ENCODE data around the gene ABCB1.
"Not testable (repeated sequence)": the region's sequence is repeated elsewhere in the genome, so short reads cannot be mapped to it uniquely, and the experiment has no call there.

Gene ABCB1

GRCh38 chr7:87460444-87460843 is 140.2 kb downstream of the ABCB1 start:
- H3K27ac ChIP-seq (ENCODE audit: extremely low read depth, low read depth, low read length); H3K9me3 ChIP-seq (ENCODE audit: control insufficient read depth, insufficient read depth, low read depth, low read length); POLR2A ChIA-PET; H3K4me3 ChIP-seq (ENCODE audit: low read depth, low read length); H3K36me3 ChIP-seq (ENCODE audit: control insufficient read depth in 2 of 2, insufficient read depth in 1 of 2, low read length in 2 of 2); CTCF ChIA-PET: not testable (repeated sequence)
- peaks cover 12% of the 10 kb centered on the region; the same call in 1 of the 2 replicates for H3K4me1 ChIP-seq (ENCODE audit: control insufficient read depth, insufficient read depth, low read length)
- peak; percentile 68 for TF ChIP-seq ZBTB8A (tag by site-specific recombination; IDR thresholded peaks at IDR 0.05)
- TF ChIP-seq ZNF558 (tag by site-specific recombination; IDR thresholded peaks at IDR 0.05): 0 out of 2 replicates have a peak, but pooled peaks have one; percentile 30
- peak; percentile 75 for TF ChIP-seq ZNF555 (tag by site-specific recombination; conservative IDR thresholded peaks at IDR 0.05)
- TF ChIP-seq, protein P1, sequence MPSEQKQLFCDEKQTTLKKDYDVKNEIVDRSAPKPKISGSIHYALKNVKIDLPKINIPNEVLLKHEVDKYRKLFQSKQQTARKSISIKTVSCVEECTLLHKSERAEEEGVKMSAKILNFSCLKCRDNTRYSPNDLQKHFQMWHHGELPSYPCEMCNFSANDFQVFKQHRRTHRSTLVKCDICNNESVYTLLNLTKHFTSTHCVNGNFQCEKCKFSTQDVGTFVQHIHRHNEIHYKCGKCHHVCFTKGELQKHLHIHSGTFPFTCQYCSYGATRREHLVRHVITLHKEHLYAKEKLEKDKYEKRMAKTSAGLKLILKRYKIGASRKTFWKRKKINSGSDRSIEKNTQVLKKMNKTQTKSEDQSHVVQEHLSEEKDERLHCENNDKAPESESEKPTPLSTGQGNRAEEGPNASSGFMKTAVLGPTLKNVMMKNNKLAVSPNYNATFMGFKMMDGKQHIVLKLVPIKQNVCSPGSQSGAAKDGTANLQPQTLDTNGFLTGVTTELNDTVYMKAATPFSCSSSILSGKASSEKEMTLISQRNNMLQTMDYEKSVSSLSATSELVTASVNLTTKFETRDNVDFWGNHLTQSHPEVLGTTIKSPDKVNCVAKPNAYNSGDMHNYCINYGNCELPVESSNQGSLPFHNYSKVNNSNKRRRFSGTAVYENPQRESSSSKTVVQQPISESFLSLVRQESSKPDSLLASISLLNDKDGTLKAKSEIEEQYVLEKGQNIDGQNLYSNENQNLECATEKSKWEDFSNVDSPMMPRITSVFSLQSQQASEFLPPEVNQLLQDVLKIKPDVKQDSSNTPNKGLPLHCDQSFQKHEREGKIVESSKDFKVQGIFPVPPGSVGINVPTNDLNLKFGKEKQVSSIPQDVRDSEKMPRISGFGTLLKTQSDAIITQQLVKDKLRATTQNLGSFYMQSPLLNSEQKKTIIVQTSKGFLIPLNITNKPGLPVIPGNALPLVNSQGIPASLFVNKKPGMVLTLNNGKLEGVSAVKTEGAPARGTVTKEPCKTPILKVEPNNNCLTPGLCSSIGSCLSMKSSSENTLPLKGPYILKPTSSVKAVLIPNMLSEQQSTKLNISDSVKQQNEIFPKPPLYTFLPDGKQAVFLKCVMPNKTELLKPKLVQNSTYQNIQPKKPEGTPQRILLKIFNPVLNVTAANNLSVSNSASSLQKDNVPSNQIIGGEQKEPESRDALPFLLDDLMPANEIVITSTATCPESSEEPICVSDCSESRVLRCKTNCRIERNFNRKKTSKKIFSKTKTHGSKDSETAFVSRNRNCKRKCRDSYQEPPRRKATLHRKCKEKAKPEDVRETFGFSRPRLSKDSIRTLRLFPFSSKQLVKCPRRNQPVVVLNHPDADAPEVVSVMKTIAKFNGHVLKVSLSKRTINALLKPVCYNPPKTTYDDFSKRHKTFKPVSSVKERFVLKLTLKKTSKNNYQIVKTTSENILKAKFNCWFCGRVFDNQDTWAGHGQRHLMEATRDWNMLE (tag by site-specific recombination; conservative IDR thresholded peaks at IDR 0.05; ENCODE audit: low read depth): peak; percentile 81
- 0 out of 2 replicates have a peak, but pooled peaks have one; percentile 18 for TF ChIP-seq ZNF341 (tag by site-specific recombination; IDR thresholded peaks at IDR 0.05; ENCODE audit: low read depth)
- 0 out of 2 replicates have a peak, but pooled peaks have one; percentile 41 for TF ChIP-seq ZNF202 (tag by site-specific recombination; IDR thresholded peaks at IDR 0.05; ENCODE audit: borderline replicate concordance)
- TF ChIP-seq ZNF560 (tag by site-specific recombination; IDR thresholded peaks at IDR 0.05; ENCODE audit: borderline replicate concordance): 0 out of 2 replicates have a peak, but pooled peaks have one; percentile 35
- TF ChIP-seq, protein P2, sequence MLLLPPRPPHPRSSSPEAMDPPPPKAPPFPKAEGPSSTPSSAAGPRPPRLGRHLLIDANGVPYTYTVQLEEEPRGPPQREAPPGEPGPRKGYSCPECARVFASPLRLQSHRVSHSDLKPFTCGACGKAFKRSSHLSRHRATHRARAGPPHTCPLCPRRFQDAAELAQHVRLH (tag by site-specific recombination; IDR thresholded peaks at IDR 0.05): 0 out of 2 replicates have a peak, but pooled peaks have one; percentile 11
- peak; percentile 60; the same call in 1 of the 2 replicates for TF ChIP-seq ZNF292 (tag by site-specific recombination; IDR thresholded peaks at IDR 0.05; ENCODE audit: borderline replicate concordance, low read depth)
- peak; percentile 64 for TF ChIP-seq ZNF623 (tag by site-specific recombination; IDR thresholded peaks at IDR 0.05)
- TF ChIP-seq ZNF404 (tag by site-specific recombination; IDR thresholded peaks at IDR 0.05): 0 out of 2 replicates have a peak, but pooled peaks have one; percentile 59
- peak; percentile 35 for TF ChIP-seq ZNF654 (tag by site-specific recombination; IDR thresholded peaks at IDR 0.05; ENCODE audit: low read depth)
- 0 out of 2 replicates have a peak, but pooled peaks have one; percentile 39 for TF ChIP-seq ZXDB (tag by site-specific recombination; IDR thresholded peaks at IDR 0.05)
- TF ChIP-seq ZNF510 (tag by site-specific recombination; IDR thresholded peaks at IDR 0.05; ENCODE audit: insufficient replicate concordance): peak; percentile 42
- TF ChIP-seq ZNF266 (tag by site-specific recombination; IDR thresholded peaks at IDR 0.05; ENCODE audit: low read depth): 0 out of 2 replicates have a peak, but pooled peaks have one; percentile 31
- TF ChIP-seq ZBTB11 (tag by site-specific recombination; conservative IDR thresholded peaks at IDR 0.05; ENCODE audit: low read depth): peak; percentile 73
- 0 out of 2 replicates have a peak, but pooled peaks have one; percentile 30 for TF ChIP-seq ZNF433 (tag by site-specific recombination; IDR thresholded peaks at IDR 0.05; ENCODE audit: low read depth)
- 0 out of 2 replicates have a peak, but pooled peaks have one; percentile 3 for TF ChIP-seq ZNF146 (tag by site-specific recombination; IDR thresholded peaks at IDR 0.05)
- TF ChIP-seq ZNF426 (tag by site-specific recombination; IDR thresholded peaks at IDR 0.05): peak; percentile 78
- TF ChIP-seq ZNF394 (tag by site-specific recombination; IDR thresholded peaks at IDR 0.05; ENCODE audit: borderline replicate concordance): peak; percentile 86; the same call in 1 of the 2 replicates
- TF ChIP-seq ZNF140 (tag by site-specific recombination; IDR thresholded peaks at IDR 0.05): peak; percentile 48; the same call in 1 of the 2 replicates
